ENCODE results near the gene SCAMP3.

- TF ChIP-seq EP300 (IDR thresholded peaks at IDR 0.05), result no peak
- no peak for TF ChIP-seq POLR2A (IDR thresholded peaks at IDR 0.05)
- no peak for TF ChIP-seq CTCF (IDR thresholded peaks at IDR 0.05)
- TF ChIP-seq POLR2AphosphoS5 (IDR thresholded peaks at IDR 0.05), result no peak
Observed at GRCh38 chr1:155305881-155306391, 43.8 kb upstream of the SCAMP3 start.

All from stomach (tissue), 4 donors.